K562 (cell line): Measurements from ENCODE around the gene WDR19. TPM values are rescaled to one million over a fixed set of nuclear protein-coding genes. Genes with fewer than 3 reads are reported as not detected.

Source experiments
- ARID1B ChIP-seq: fragments of 450-650 bp; IDR thresholded peaks from 2 replicates; pipeline ENCODE4 v1.6.1; 2016; ENCODE audit warnings: antibody characterized with exemption, mild to moderate bottlenecking, inconsistent platforms
- CEBPB ChIP-seq: fragments of 450-650 bp; IDR thresholded peaks from 2 replicates; pipeline ENCODE4 v1.6.1; 2016; ENCODE audit warnings: missing genetic modification characterization, missing compliant biosample characterization
- CXXC5 ChIP-seq: fragments of 250-450 bp; sonication (Bioruptor Pico); IDR thresholded peaks from 2 replicates; pipeline ENCODE4 v1.8.0; 2022; ENCODE audit warnings: inconsistent platforms, mild to moderate bottlenecking, moderate library complexity
- DPF2 ChIP-seq: fragments of 450-650 bp; IDR thresholded peaks from 2 replicates; pipeline ENCODE4 v1.6.1; 2016
- KDM1A ChIP-seq, 2 experiments: fragments of 450-650 bp; IDR thresholded peaks; 2 replicates each; pipeline ENCODE4 v1.6.1; 2016; ENCODE audit warnings: mild to moderate bottlenecking in 2 of 2
- L3MBTL2 ChIP-seq: fragments of 450-650 bp; IDR thresholded peaks from 2 replicates; pipeline ENCODE4 v1.6.1; 2016; ENCODE audit warnings: mild to moderate bottlenecking, moderate library complexity
- NFIC ChIP-seq: fragments of 450-650 bp; IDR thresholded peaks from 2 replicates; pipeline ENCODE4 v1.6.1; 2017; ENCODE audit warnings: mild to moderate bottlenecking, inconsistent platforms
- RBFOX2 ChIP-seq: fragments of 200-400 bp; formaldehyde crosslinking; IDR thresholded peaks from 2 replicates; pipeline ENCODE4 v1.6.1; 2017; ENCODE audit warnings: low read depth, mild to moderate bottlenecking, low read length, moderate library complexity
- SMC3 ChIP-seq: conservative IDR thresholded peaks from 2 replicates; pipeline ENCODE4 v1.6.1; 2011; ENCODE audit warnings: low read depth, low read length, improper control_type of control experiment; ENCODE audit not compliant: insufficient read depth
- TBP ChIP-seq: optimal IDR thresholded peaks from 2 replicates; pipeline ENCODE3; 2011; ENCODE audit warnings: low read depth, low read length, improper control_type of control experiment
- TEAD1 ChIP-seq, 2 experiments: fragments of 450-650 bp in 1 of 2; sonication (generic) in 1 of 2; formaldehyde crosslinking; IDR thresholded peaks; 2 replicates each; pipeline versions ENCODE4 v1.4.0 to v1.8.0; 2020 to 2022; ENCODE audit warnings: mild to moderate bottlenecking in 2 of 2, missing genetic modification reagents in 1 of 2
- THRAP3 ChIP-seq: fragments of 450-650 bp; IDR thresholded peaks from 2 replicates; pipeline ENCODE4 v1.6.1; 2016; ENCODE audit warnings: mild to moderate bottlenecking, inconsistent platforms, borderline replicate concordance
- TRIM24 ChIP-seq, 2 experiments: fragments of 450-650 bp; IDR thresholded peaks; 2 replicates each; pipeline ENCODE4 v1.6.1; 2016
- ZNF3 ChIP-seq: fragments of 250-450 bp; sonication (Bioruptor Pico); IDR thresholded peaks from 2 replicates; pipeline ENCODE4 v1.5.0; 2021; ENCODE audit warnings: mild to moderate bottlenecking, moderate library complexity
- ZNF830 ChIP-seq: fragments of 250-450 bp; sonication (Bioruptor Pico); IDR thresholded peaks from 2 replicates; pipeline ENCODE4 v1.5.0; 2021; ENCODE audit warnings: mild to moderate bottlenecking
- polyA plus RNA-seq, 8 experiments: library from polyadenylated mRNA; depleted of rRNA in 4 of 8; stranded (reverse) in 5 of 8; unstranded in 3 of 8; fragments of >200 nt; fragmentation: Nextera tagmentation in 2 of 8; fragmentation: Illumina TruSeq in 1 of 8; extraction: Ambion mirVana in 2 of 8; extraction: Trizol in 1 of 8; gene quantifications; 2 replicates each; pipeline versions ENCODE4 v1.2.1 to v1.2.3, GENCODE V29; 2011 to 2014; ENCODE audit warnings: inconsistent platforms in 1 of 8, missing spikeins in 1 of 8
- total RNA-seq, 7 experiments: library from RNA; depleted of rRNA in 6 of 7; stranded (reverse); fragments of >200 nt in 6 of 7; fragmentation: Illumina TruSeq in 2 of 7; extraction: Trizol in 2 of 7; gene quantifications; 2 replicates each; pipeline versions ENCODE4 v1.2.1 to v1.2.3, GENCODE V29; 2011 to 2021; ENCODE audit warnings: low replicate concordance in 1 of 7
- TF ChIP-seq, protein P1 (sequence below), 2 experiments: fragments of 150-350 bp in 1 of 2; IDR thresholded peaks; 2 replicates each; pipeline ENCODE4 v1.6.1; 2012 to 2016; ENCODE audit warnings: low read depth in 2 of 2, low read length in 2 of 2, mild to moderate bottlenecking in 1 of 2, moderate library complexity in 1 of 2
- TF ChIP-seq, protein P2 (sequence below): fragments of 450-650 bp; formaldehyde crosslinking; conservative IDR thresholded peaks from 2 replicates; pipeline ENCODE4 v1.4.0; 2022; ENCODE audit warnings: mild to moderate bottlenecking, missing genetic modification characterization
- TF ChIP-seq, protein P3 (sequence below): fragments of 250-450 bp; sonication (Bioruptor Pico); IDR thresholded peaks from 2 replicates; pipeline ENCODE4 v1.5.0; 2021
- TF ChIP-seq, protein P4 (sequence below), 2 experiments: fragments of 450-650 bp in 1 of 2; IDR thresholded peaks; 2 replicates each; pipeline ENCODE4 v1.6.1; 2011 to 2017; ENCODE audit warnings: low read depth in 2 of 2, antibody characterized with exemption in 1 of 2, borderline replicate concordance in 1 of 2, low read length in 1 of 2, mild to moderate bottlenecking in 1 of 2, mixed read lengths in 1 of 2; ENCODE audit not compliant: control insufficient read depth in 1 of 2

WDR19 gene
- total and polyA plus RNA-seq, 9 of the 15 experiments (the other 6 are each of a cell fraction or from before 2014, with no cell fraction given): 6.8 to 37.6 (median 11.2) TPM

DNA sequence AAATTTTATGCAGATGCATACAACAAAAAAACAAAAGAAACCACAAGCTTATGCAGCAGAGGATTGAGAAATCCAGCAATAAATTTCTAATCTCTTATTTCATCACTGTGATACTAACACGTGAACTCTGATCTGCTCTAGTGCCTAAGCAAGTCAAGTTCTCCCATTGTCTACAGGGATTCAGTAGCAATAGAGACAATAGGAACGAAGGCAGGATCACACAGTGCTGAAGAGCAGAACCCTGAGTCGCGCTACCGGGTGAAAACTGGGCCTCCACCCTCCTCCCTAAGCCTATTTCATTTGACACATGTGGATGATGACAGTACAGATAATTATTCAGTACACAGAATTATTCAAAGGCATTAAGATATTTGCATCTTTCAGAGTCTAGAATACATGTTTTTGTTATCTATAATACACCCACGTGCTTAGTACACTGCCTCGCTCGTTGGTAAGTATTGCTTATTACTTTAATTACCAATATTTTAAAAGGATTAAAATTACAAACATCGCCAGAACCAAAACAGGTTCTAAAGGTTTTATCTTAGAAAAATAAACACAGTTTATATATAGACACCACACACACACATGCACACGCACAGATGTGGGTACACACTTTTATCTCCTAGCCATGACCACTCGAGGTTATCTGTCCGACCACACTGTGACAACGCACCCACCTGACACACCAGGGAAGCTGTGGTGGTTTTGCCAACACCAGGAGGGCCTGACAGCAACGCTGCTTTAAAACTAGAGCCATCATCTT lies 123.8 kb downstream of the WDR19 start (continued):
- TF ChIP-seq ARID1B (peak; percentile 78), TEAD1 (CRISPR knock-in tag; IDR thresholded peaks at IDR 0.05) (no peak), RBFOX2 (peak; percentile 40), SMC3 (no peak), THRAP3 (no peak), CXXC5 (CRISPR knock-in tag) (peak; percentile 64), KDM1A (IDR thresholded peaks at IDR 0.05) (peak in 1 of 2 experiments; percentile 58; a peak in 1 of 4 replicates), NFIC (0 out of 2 replicates have a peak, but pooled peaks have one; percentile 22), DPF2 (peak; percentile 81), ZNF3 (CRISPR knock-in tag) (no peak), ZNF830 (no peak), TRIM24 (IDR thresholded peaks at IDR 0.05) (peak in 1 of 2 experiments; percentile 54; a peak in 1 of 4 replicates), TBP (peak; percentile 69), CEBPB (peak; percentile 36; the same call in 1 of the 2 replicates), L3MBTL2 (peak; percentile 18; the same call in 1 of the 2 replicates)
- TF ChIP-seq, protein P1, sequence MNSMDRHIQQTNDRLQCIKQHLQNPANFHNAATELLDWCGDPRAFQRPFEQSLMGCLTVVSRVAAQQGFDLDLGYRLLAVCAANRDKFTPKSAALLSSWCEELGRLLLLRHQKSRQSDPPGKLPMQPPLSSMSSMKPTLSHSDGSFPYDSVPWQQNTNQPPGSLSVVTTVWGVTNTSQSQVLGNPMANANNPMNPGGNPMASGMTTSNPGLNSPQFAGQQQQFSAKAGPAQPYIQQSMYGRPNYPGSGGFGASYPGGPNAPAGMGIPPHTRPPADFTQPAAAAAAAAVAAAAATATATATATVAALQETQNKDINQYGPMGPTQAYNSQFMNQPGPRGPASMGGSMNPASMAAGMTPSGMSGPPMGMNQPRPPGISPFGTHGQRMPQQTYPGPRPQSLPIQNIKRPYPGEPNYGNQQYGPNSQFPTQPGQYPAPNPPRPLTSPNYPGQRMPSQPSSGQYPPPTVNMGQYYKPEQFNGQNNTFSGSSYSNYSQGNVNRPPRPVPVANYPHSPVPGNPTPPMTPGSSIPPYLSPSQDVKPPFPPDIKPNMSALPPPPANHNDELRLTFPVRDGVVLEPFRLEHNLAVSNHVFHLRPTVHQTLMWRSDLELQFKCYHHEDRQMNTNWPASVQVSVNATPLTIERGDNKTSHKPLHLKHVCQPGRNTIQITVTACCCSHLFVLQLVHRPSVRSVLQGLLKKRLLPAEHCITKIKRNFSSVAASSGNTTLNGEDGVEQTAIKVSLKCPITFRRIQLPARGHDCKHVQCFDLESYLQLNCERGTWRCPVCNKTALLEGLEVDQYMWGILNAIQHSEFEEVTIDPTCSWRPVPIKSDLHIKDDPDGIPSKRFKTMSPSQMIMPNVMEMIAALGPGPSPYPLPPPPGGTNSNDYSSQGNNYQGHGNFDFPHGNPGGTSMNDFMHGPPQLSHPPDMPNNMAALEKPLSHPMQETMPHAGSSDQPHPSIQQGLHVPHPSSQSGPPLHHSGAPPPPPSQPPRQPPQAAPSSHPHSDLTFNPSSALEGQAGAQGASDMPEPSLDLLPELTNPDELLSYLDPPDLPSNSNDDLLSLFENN (IDR thresholded peaks at IDR 0.05; ENCODE audit: low read depth in 2 of 2, low read length in 2 of 2): 0 out of 4 replicates have a peak, but pooled peaks of 1 of the 2 experiments have one; percentile 27
- TF ChIP-seq, protein P2, sequence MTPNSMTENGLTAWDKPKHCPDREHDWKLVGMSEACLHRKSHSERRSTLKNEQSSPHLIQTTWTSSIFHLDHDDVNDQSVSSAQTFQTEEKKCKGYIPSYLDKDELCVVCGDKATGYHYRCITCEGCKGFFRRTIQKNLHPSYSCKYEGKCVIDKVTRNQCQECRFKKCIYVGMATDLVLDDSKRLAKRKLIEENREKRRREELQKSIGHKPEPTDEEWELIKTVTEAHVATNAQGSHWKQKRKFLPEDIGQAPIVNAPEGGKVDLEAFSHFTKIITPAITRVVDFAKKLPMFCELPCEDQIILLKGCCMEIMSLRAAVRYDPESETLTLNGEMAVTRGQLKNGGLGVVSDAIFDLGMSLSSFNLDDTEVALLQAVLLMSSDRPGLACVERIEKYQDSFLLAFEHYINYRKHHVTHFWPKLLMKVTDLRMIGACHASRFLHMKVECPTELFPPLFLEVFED (CRISPR knock-in tag): no peak
- TF ChIP-seq, protein P3, sequence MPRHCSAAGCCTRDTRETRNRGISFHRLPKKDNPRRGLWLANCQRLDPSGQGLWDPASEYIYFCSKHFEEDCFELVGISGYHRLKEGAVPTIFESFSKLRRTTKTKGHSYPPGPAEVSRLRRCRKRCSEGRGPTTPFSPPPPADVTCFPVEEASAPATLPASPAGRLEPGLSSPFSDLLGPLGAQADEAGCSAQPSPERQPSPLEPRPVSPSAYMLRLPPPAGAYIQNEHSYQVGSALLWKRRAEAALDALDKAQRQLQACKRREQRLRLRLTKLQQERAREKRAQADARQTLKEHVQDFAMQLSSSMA (CRISPR knock-in tag): no peak
- TF ChIP-seq, protein P4, sequence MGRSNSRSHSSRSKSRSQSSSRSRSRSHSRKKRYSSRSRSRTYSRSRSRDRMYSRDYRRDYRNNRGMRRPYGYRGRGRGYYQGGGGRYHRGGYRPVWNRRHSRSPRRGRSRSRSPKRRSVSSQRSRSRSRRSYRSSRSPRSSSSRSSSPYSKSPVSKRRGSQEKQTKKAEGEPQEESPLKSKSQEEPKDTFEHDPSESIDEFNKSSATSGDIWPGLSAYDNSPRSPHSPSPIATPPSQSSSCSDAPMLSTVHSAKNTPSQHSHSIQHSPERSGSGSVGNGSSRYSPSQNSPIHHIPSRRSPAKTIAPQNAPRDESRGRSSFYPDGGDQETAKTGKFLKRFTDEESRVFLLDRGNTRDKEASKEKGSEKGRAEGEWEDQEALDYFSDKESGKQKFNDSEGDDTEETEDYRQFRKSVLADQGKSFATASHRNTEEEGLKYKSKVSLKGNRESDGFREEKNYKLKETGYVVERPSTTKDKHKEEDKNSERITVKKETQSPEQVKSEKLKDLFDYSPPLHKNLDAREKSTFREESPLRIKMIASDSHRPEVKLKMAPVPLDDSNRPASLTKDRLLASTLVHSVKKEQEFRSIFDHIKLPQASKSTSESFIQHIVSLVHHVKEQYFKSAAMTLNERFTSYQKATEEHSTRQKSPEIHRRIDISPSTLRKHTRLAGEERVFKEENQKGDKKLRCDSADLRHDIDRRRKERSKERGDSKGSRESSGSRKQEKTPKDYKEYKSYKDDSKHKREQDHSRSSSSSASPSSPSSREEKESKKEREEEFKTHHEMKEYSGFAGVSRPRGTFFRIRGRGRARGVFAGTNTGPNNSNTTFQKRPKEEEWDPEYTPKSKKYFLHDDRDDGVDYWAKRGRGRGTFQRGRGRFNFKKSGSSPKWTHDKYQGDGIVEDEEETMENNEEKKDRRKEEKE (IDR thresholded peaks at IDR 0.05; ENCODE audit: borderline replicate concordance in 1 of 2, control insufficient read depth in 1 of 2, low read depth in 2 of 2, low read length in 1 of 2): 0 out of 4 replicates have a peak, but pooled peaks of 1 of the 2 experiments have one; percentile 71
